GM10847 (cell line): Measurements from ENCODE around the gene ERI3.

Experiments
- POLR2A ChIP-seq: IDR thresholded peaks from 2 replicates; pipeline ENCODE4 v1.6.1; 2011; ENCODE audit not compliant: insufficient read length; ENCODE audit errors: extremely low read depth

The ERI3 gene

GRCh38 chr1:44230796-44231195, 124.3 kb downstream of the ERI3 start:
- TF ChIP-seq POLR2A: no peak

DNA sequence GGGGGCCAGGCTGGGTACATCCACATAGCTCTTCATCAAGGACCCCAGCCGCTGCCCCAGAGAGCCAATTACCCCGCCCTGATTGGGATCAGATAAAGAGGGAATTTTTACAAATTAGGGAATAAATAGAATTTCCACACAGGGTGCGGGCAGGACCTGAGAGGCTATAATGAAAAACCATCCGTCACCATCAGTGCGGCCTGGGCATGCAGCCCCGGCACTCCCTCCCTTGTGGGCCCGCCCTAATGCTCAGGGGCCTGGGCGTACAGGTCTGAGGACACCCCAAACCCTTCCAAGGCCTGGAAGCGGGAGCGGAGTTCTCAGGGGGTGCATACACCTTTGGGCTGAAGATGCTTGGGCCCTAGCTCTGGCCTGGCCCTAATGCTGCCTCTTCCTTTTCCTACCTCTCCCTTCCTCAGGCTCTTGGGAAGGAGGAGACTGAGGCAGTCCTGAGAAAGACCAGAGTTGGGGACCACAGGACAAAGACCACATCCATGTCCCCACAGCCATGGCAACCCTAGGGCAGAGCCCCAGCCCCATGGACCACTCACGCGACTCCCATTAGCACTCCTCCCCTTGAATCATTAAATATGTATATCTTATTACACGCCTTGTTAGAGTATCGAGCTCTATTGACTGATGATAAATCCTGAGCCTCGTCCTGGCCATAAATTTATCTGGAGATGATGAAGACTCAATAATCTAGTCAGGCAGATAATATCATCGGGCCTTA, 125.5 kb downstream of the ERI3 start:
- TF ChIP-seq POLR2A: no peak

GRCh38 chr1:44228218-44228617, 126.8 kb downstream of the ERI3 start:
- no peak for TF ChIP-seq POLR2A

DNA sequence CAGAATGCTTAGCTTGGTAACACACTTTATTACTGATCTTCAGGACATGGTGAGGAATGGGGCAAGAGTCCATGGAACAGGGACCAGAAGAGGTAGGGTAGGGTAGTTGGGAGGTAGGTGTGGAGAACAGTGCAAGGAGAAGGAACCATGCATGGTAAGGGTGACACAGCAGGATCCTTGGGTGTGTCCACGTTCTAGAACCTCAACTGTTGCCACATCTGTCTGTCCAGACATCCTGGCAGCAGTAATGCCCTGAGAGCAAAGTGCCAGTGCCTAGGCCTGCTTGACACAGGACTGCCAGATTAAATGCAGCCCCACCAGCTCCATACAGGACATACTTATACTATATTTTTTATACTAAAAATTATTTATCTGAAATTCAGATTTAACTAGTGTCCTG, 127.8 kb downstream of the ERI3 start:
- no peak for TF ChIP-seq POLR2A

DNA sequence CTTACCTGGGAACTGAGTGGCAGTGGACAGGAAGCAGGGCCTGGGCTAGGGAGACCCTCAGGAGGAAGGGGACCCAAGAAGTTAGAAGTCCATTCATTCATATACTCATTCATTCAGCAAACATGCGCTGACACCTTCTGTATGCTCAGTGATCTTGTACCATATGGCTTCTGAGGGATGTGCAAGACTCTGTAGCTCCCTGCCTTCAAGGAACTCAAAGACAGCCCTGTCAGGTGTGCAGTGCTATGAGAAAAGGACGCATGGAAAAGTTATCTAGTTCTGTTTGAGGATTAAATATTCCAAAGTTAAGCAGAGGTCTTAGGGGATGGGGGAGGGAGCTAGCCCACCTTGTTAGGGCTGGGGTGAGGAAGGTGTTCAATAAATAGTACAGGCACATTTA, 129.3 kb downstream of the ERI3 start:
- no peak for TF ChIP-seq POLR2A

- no peak for TF ChIP-seq POLR2A
Observed at GRCh38 chr1:44223187-44223610, 131.9 kb downstream of the ERI3 start.

GRCh38 chr1:44222397-44223186, 132.5 kb downstream of the ERI3 start:
- TF ChIP-seq POLR2A: no peak

- TF ChIP-seq POLR2A: no peak
Observed at GRCh38 chr1:44221769-44222168, 133.3 kb downstream of the ERI3 start.

DNA sequence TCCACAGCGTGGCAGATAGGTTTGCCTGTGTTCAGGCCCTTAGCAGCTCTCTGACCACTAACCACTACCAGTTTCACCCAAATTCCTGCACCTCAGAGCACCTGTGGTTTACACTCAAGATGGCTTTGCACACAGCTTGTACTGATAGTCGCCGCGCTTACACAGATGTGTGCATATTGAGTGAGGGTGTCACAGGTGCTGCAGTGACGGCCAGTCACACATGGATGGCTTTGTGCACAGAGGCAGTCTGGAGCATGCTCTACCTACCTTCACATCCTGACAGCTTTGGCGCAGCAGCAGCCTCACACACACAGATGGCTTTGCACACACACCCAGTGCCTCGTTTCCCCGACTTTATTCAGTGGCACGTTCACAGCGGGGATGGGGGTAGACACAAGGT, 134.3 kb downstream of the ERI3 start:
- TF ChIP-seq POLR2A: no peak

GRCh38 chr1:44220001-44220751, 134.9 kb downstream of the ERI3 start:
- TF ChIP-seq POLR2A: no peak

GRCh38 chr1:44219301-44219626, 135.8 kb downstream of the ERI3 start:
- TF ChIP-seq POLR2A: no peak

DNA sequence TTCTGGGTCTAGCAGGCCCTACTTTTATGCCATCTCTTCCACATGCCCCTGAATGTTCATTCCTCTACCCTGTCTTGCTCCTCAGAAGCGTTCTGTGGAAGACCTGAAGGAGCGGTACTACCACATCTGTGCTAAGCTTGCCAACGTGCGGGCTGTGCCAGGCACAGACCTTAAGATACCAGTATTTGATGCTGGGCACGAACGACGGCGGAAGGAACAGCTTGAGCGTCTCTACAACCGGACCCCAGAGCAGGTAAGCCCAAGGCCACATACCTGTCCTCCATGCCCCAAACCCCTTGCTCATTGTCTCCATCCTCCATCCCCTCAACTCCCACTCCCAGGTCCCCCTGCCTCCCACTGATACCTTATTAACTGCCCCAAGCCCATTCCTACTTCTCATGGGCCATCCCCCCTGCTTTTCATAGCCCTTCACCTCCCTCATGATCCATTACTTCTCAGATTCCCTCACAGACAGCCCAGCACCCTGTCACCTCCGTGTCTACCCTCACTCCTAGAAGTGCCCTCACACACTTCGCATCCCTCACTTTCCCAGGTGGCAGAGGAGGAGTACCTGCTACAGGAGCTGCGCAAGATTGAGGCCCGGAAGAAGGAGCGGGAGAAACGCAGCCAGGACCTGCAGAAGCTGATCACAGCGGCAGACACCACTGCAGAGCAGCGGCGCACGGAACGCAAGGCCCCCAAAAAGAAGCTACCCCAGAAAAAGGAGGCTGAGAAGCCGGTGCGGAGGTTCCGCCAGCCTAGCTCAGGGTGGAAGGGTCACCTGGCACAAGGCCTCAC, 136.4 kb downstream of the ERI3 start:
- TF ChIP-seq POLR2A: no peak

GRCh38 chr1:44217809-44218410, 137.1 kb downstream of the ERI3 start:
- no peak for TF ChIP-seq POLR2A

GRCh38 chr1:44213222-44214112, 141.6 kb downstream of the ERI3 start, which contains the start of gene DMAP1:
Gene DMAP1 (plus strand): TSS chr1:44213471. CDS start chr1:44213754, 283 bp downstream.
- TF ChIP-seq POLR2A: peak; percentile 53
